Measurements from ENCODE around the gene EHMT1.
"Not testable (repeated sequence)": the region's sequence is repeated elsewhere in the genome, so short reads cannot be mapped to it uniquely, and the experiment has no call there.

The EHMT1 gene

GRCh38 chr9:137709411-137710101 lies 90.8 kb downstream of the EHMT1 start:
- no peak overlapping the region for H3K9ac ChIP-seq (ENCODE audit: insufficient read length)
- H3K9me3 ChIP-seq (ENCODE audit: low read depth, low read length) = peaks cover 5% of the 10 kb centered on the region; the same call in 1 of the 2 replicates
- TF ChIP-seq FOXP2 (optimal IDR thresholded peaks at IDR 0.05; ENCODE audit: control extremely low read depth, extremely low read length, insufficient read depth) (no peak), POLR2AphosphoS5 (IDR thresholded peaks at IDR 0.05; ENCODE audit: borderline replicate concordance, low read depth, low read length) (no peak), EZH2 (IDR thresholded peaks at IDR 0.05) (no peak)
- no peak overlapping the region for H3K4me3 ChIP-seq
- peaks cover 23% of the 10 kb centered on the region for H3K36me3 ChIP-seq (ENCODE audit: insufficient read depth, low read length)
- no peak overlapping the region for H3K27ac ChIP-seq
- DNase-seq (ENCODE audit: low read depth, low spot score) = no peak

- Histone ChIP-seq H3K27ac (no peak overlapping the region), H3K4me3 (no peak overlapping the region), H3K36me3 (ENCODE audit: insufficient read depth, low read length) (peaks cover 33% of the 10 kb centered on the region), H3K9me3 (ENCODE audit: low read depth, low read length) (peaks cover 5% of the 10 kb centered on the region; the same call in 1 of the 2 replicates), H3K9ac (ENCODE audit: insufficient read length) (no peak overlapping the region)
- no peak for DNase-seq (ENCODE audit: low read depth, low spot score)
- no peak for TF ChIP-seq EZH2 (IDR thresholded peaks at IDR 0.05)
- TF ChIP-seq POLR2AphosphoS5 (IDR thresholded peaks at IDR 0.05; ENCODE audit: borderline replicate concordance, low read depth, low read length) = no peak
- TF ChIP-seq FOXP2 (optimal IDR thresholded peaks at IDR 0.05; ENCODE audit: control extremely low read depth, extremely low read length, insufficient read depth) = no peak
Observed at GRCh38 chr9:137710704-137711103, 91.9 kb downstream of the EHMT1 start.

- H3K9me3 ChIP-seq (ENCODE audit: low read depth, low read length) = peaks cover 5% of the 10 kb centered on the region; the same call in 1 of the 2 replicates
- no peak overlapping the region for H3K27ac ChIP-seq
- DNase-seq (ENCODE audit: low read depth, low spot score) = no peak
- H3K4me3 ChIP-seq = no peak overlapping the region
- TF ChIP-seq EZH2 (IDR thresholded peaks at IDR 0.05) (no peak), POLR2AphosphoS5 (IDR thresholded peaks at IDR 0.05; ENCODE audit: borderline replicate concordance, low read depth, low read length) (no peak), FOXP2 (optimal IDR thresholded peaks at IDR 0.05; ENCODE audit: control extremely low read depth, extremely low read length, insufficient read depth) (no peak)
- peaks cover 39% of the 10 kb centered on the region for H3K36me3 ChIP-seq (ENCODE audit: insufficient read depth, low read length)
- no peak overlapping the region for H3K9ac ChIP-seq (ENCODE audit: insufficient read length)
Observed at GRCh38 chr9:137711678-137712105, 92.9 kb downstream of the EHMT1 start.

DNA sequence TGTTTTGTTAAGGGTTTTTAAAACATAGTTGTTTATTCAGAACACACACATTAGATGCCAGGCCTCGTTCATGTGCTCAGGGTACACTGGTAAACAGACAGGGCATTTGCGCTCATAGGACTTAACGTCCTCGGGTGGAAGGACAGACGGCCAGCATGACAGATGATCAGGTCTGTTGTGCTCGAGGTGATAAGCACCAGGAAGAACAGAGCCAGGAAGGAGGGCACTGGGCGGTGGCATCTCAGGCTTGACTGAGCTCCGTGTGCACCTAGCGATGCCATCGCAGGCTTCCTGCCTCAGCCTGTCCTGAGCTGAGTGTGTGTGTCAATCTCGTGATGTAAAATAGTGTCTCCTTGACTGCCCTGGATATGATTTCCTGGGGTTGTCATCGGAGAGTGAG lies 96.5 kb downstream of the EHMT1 start:
- Histone ChIP-seq H3K27ac (no peak overlapping the region), H3K9me3 (ENCODE audit: low read depth, low read length) (peaks cover 5% of the 10 kb centered on the region; the same call in 1 of the 2 replicates), H3K36me3 (ENCODE audit: insufficient read depth, low read length) (peaks cover 49% of the 10 kb centered on the region), H3K4me3 (no peak overlapping the region), H3K9ac (ENCODE audit: insufficient read length) (no peak overlapping the region)
- no peak for DNase-seq (ENCODE audit: low read depth, low spot score)
- TF ChIP-seq POLR2AphosphoS5 (IDR thresholded peaks at IDR 0.05; ENCODE audit: borderline replicate concordance, low read depth, low read length) (no peak), FOXP2 (optimal IDR thresholded peaks at IDR 0.05; ENCODE audit: control extremely low read depth, extremely low read length, insufficient read depth) (no peak), EZH2 (IDR thresholded peaks at IDR 0.05) (no peak)

DNA sequence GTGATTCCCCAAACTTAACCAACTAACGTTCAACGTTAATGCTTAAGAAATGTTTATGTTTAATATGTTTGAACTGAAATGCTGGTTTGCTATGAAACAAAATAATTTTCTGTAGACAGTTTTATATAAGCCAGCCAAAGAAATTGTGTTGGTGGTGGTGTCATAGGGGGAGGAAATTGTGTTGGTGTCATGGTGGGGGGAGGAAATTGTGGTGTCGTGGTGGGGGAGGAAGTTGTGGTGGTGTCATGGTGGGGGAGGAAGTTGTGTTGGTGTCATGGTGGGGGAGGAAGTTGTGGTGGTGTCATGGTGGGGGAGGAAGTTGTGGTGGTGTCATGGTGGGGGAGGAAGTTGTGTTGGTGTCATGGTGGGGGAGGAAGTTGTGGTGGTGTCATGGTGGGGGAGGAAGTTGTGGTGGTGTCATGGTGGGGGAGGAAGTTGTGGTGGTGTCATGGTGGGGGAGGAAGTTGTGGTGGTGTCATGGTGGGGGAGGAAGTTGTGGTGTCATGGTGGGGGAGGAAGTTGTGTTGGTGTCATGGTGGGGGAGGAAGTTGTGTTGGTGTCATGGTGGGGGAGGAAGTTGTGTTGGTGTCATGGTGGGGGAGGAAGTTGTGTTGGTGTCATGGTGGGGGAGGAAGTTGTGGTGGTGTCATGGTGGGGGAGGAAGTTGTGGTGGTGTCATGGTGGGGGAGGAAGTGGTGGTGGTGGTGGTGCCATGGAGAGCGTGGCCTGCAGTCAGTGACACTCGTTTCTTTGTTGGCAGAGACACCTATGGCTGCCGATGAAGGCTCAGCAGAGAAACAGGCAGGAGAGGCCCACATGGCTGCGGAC lies 97.3 kb downstream of the EHMT1 start:
- H3K4me3 ChIP-seq; H3K9me3 ChIP-seq (ENCODE audit: low read depth, low read length); DNase-seq (ENCODE audit: low read depth, low spot score); H3K9ac ChIP-seq (ENCODE audit: insufficient read length); H3K27ac ChIP-seq: not testable (repeated sequence)
- peaks cover 53% of the 10 kb centered on the region for H3K36me3 ChIP-seq (ENCODE audit: insufficient read depth, low read length)

- Histone ChIP-seq H3K4me3 (no peak overlapping the region), H3K36me3 (ENCODE audit: insufficient read depth, low read length) (peaks cover 49% of the 10 kb centered on the region), H3K9me3 (ENCODE audit: low read depth, low read length) (peaks cover 5% of the 10 kb centered on the region; the same call in 1 of the 2 replicates), H3K27ac (no peak overlapping the region), H3K9ac (ENCODE audit: insufficient read length) (no peak overlapping the region)
- TF ChIP-seq EZH2 (IDR thresholded peaks at IDR 0.05) (no peak), POLR2AphosphoS5 (IDR thresholded peaks at IDR 0.05; ENCODE audit: borderline replicate concordance, low read depth, low read length) (no peak), FOXP2 (optimal IDR thresholded peaks at IDR 0.05; ENCODE audit: control extremely low read depth, extremely low read length, insufficient read depth) (no peak)
- no peak for DNase-seq (ENCODE audit: low read depth, low spot score)
Observed at GRCh38 chr9:137716694-137717287, 98.0 kb downstream of the EHMT1 start.

DNA sequence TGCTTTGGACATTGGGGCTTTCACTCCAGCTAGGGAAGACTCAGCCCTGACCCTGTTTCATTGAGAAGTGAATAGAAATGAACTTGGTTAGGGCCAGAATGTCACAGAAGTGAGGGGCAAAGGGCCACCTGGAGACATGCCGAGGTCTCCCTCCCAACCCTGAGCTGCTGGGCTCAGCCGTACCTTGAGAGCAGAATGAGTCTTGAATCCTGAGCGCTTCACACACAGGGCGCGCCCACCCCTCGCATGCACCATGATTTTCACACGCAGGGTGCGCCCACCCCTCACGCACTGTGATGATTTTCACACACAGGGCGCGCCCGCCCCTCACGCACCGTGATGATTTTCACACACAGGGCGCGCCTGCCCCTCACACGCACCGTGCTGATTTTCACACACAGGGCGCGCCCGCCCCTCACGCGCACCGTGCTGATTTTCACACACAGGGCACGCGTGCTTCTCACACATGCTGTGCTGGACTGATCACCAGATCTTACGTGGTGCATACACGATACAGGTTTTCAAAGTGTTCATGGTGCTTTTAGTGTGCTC lies 99.0 kb downstream of the EHMT1 start:
- Histone ChIP-seq H3K9me3 (ENCODE audit: low read depth, low read length) (peaks cover 1% of the 10 kb centered on the region; the same call in 1 of the 2 replicates), H3K36me3 (ENCODE audit: insufficient read depth, low read length) (peaks cover 45% of the 10 kb centered on the region), H3K4me3 (no peak overlapping the region)

DNA sequence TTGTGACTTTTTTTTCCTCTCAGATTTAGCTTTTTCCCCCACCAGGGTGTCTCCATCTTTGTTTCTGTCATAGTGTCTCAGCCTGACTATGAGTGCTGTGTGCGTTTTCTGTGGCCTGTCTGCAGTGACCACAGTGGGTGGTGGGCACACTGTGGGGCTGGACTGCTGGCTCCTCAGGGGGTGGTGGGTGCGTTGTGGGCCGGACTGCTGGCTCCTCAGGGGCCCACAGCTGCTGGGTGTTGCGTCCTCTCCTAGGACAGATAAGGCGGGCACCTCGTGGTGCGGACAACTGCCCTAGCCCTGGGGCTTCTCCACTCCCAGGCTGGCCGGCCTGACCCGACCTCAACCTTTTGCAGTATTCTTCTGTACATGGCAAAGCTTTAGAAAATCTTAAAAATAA lies 100.4 kb downstream of the EHMT1 start:
- H3K9ac ChIP-seq (ENCODE audit: insufficient read length) = no peak overlapping the region
- no peak overlapping the region for H3K4me3 ChIP-seq
- no peaks in the 10 kb centered on the region for H3K9me3 ChIP-seq (ENCODE audit: low read depth, low read length)
- no peak overlapping the region for H3K27ac ChIP-seq
- no peak for TF ChIP-seq FOXP2 (optimal IDR thresholded peaks at IDR 0.05; ENCODE audit: control extremely low read depth, extremely low read length, insufficient read depth)
- TF ChIP-seq EZH2 (IDR thresholded peaks at IDR 0.05) = no peak
- TF ChIP-seq POLR2AphosphoS5 (IDR thresholded peaks at IDR 0.05; ENCODE audit: borderline replicate concordance, low read depth, low read length) = no peak
- DNase-seq (ENCODE audit: low read depth, low spot score) = no peak
- peaks cover 47% of the 10 kb centered on the region for H3K36me3 ChIP-seq (ENCODE audit: insufficient read depth, low read length)

More for the DNA sequence above, 99.0 kb downstream of the EHMT1 start:
- Histone ChIP-seq H3K27ac (no peak overlapping the region), H3K9ac (ENCODE audit: insufficient read length) (no peak overlapping the region)
- TF ChIP-seq POLR2AphosphoS5 (IDR thresholded peaks at IDR 0.05; ENCODE audit: borderline replicate concordance, low read depth, low read length) = no peak
- no peak for TF ChIP-seq EZH2 (IDR thresholded peaks at IDR 0.05)
- DNase-seq (ENCODE audit: low read depth, low spot score) = no peak
